ENCODE measurements around the gene SLC38A10.

Gene SLC38A10

DNA sequence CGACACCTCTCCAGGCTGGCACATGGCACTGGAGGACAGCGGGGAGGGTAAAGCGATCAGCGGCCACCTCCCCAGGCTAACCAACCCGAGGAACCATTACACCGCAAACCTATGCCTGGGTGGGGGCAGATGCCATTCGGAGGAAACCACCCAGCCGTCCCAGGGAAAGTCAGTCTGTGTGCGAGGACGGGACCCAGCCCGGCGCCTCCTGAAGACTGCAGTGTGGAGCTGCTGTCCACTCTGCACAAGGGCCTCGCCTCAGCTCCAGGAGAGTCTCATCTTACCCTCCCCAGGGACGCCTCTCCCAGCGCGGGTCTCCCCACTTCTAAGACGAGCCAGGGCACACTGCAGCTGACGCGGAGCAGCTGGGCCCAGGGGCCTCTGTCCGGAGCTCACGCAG is 8.0 kb downstream of the SLC38A10 start:
- Histone ChIP-seq H3K9me3 (ENCODE audit: severe bottlenecking) (no peaks in the 10 kb centered on the region), H3K27ac (ENCODE audit: poor library complexity, severe bottlenecking) (no peak overlapping the region), H3K36me3 (ENCODE audit: low read depth) (peaks cover 48% of the 10 kb centered on the region), H3K4me1 (ENCODE audit: insufficient read depth, poor library complexity, severe bottlenecking) (no peaks in the 10 kb centered on the region), H3K4me3 (ENCODE audit: severe bottlenecking) (no peak overlapping the region), H3K27me3 (ENCODE audit: insufficient read depth, poor library complexity, severe bottlenecking) (no peaks in the 10 kb centered on the region)
- ATAC-seq (ENCODE audit: low read depth) (no peak), DNase-seq (ENCODE audit: low spot score) (no peak)
- TF ChIP-seq, protein P1, sequence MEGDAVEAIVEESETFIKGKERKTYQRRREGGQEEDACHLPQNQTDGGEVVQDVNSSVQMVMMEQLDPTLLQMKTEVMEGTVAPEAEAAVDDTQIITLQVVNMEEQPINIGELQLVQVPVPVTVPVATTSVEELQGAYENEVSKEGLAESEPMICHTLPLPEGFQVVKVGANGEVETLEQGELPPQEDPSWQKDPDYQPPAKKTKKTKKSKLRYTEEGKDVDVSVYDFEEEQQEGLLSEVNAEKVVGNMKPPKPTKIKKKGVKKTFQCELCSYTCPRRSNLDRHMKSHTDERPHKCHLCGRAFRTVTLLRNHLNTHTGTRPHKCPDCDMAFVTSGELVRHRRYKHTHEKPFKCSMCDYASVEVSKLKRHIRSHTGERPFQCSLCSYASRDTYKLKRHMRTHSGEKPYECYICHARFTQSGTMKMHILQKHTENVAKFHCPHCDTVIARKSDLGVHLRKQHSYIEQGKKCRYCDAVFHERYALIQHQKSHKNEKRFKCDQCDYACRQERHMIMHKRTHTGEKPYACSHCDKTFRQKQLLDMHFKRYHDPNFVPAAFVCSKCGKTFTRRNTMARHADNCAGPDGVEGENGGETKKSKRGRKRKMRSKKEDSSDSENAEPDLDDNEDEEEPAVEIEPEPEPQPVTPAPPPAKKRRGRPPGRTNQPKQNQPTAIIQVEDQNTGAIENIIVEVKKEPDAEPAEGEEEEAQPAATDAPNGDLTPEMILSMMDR (IDR thresholded peaks at IDR 0.05; ENCODE audit: poor library complexity, severe bottlenecking), result no peak

DNA sequence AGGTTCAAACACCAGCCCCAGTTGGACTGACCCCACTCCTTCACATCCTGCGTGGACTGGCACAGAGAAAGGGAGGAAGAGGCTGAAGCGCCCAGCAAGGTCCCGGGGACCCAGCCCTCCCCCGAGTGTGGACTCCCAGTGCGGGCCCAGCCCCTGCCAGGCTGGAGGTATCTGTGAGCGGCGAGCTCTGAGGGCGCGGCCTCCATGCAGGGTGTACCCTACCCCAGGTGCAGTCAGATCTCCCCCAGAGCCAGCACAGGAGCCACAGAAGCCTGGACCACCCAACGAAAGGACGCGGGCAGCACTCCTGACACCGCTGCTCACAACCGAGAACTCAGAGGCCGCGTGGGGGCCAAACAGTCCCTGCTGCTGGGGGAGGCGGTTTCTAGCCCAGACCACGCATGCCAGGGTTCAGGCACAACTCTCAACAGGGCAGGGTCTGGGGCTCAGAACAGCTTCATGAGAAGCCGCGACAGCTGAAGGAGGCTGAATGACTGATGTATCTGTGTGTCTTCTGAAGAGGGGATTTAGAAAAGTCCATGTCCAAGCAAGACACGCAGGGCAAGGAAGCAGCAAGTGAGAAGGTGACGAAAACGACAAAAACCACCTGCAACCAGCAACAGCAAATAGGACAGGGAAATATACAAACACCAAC is 8.5 kb downstream of the SLC38A10 start:
- Histone ChIP-seq H3K36me3 (ENCODE audit: low read depth) (peaks cover 52% of the 10 kb centered on the region), H3K9me3 (ENCODE audit: severe bottlenecking) (no peaks in the 10 kb centered on the region), H3K27me3 (ENCODE audit: insufficient read depth, poor library complexity, severe bottlenecking) (no peaks in the 10 kb centered on the region), H3K4me1 (ENCODE audit: insufficient read depth, poor library complexity, severe bottlenecking) (no peaks in the 10 kb centered on the region), H3K27ac (ENCODE audit: poor library complexity, severe bottlenecking) (no peak overlapping the region), H3K4me3 (ENCODE audit: severe bottlenecking) (no peak overlapping the region)
- no peak for ATAC-seq (ENCODE audit: low read depth)
- TF ChIP-seq, protein P1 (IDR thresholded peaks at IDR 0.05; ENCODE audit: poor library complexity, severe bottlenecking), result no peak
- DNase-seq (ENCODE audit: low spot score), result no peak

DNA sequence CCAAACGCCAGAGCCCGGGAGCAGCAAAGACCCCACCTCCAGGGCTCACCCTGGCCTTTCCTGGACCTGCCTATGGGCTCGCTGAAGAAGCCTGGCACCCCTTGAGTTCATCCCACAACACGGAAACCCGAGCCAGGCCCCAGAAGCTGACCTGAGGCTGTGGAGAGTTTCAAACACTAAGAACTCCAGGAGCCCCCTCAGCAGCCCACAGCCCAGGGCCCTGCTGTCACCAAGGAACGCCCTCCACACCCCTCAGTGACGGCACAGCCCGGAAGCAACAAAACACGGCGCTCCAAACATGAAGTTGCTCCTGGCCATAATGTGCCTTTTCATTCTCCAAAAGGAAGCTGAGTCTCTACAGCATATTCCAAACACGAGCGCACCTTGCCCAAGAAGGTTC is 9.2 kb downstream of the SLC38A10 start:
- no peaks in the 10 kb centered on the region for H3K4me1 ChIP-seq (ENCODE audit: insufficient read depth, poor library complexity, severe bottlenecking)
- H3K27ac ChIP-seq (ENCODE audit: poor library complexity, severe bottlenecking), result no peak overlapping the region

DNA sequence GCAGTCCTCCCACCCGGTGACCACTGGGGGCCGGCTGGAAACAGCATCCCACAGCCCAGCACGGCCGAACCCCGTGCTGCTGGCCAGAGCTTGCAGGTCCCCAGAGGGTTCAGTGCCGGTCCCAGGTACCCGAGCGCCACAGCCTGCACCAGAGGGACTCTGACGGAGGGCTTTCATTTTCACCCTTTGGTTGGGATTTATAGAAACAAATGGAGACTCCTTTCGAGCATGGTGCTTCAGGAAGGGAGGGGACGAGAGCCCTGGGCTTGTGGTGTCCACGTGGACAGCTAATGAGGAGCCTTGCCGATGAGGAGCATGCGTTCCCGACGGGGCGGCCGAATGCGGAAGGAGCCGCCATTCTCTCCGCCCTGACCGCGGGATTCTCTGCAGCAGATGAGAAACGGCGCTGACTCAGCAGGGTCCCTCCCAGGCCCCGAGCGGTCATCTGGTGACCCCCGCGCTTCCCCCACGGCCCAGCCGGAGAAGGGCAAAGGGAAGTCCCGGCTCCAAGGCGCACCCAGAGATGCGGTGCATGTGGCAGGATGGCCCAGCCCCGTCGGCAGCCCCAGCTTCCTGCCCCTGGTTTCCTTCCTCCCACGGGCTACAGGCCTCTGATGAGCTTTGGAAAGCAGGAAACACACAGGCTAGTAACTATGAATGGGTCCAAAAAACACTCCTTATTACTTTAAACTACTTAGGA is 9.8 kb downstream of the SLC38A10 start:
- no peak for DNase-seq (ENCODE audit: low spot score)

More for the DNA sequence above, 9.2 kb downstream of the SLC38A10 start:
- Histone ChIP-seq H3K36me3 (ENCODE audit: low read depth) (peaks cover 55% of the 10 kb centered on the region), H3K9me3 (ENCODE audit: severe bottlenecking) (no peaks in the 10 kb centered on the region), H3K27me3 (ENCODE audit: insufficient read depth, poor library complexity, severe bottlenecking) (no peaks in the 10 kb centered on the region), H3K4me3 (ENCODE audit: severe bottlenecking) (no peak overlapping the region)
- DNase-seq (ENCODE audit: low spot score) (no peak), ATAC-seq (ENCODE audit: low read depth) (no peak)
- TF ChIP-seq, protein P1 (IDR thresholded peaks at IDR 0.05; ENCODE audit: poor library complexity, severe bottlenecking), result no peak

More for the DNA sequence above, 9.8 kb downstream of the SLC38A10 start:
- Histone ChIP-seq H3K27ac (ENCODE audit: poor library complexity, severe bottlenecking) (no peak overlapping the region), H3K27me3 (ENCODE audit: insufficient read depth, poor library complexity, severe bottlenecking) (no peaks in the 10 kb centered on the region), H3K36me3 (ENCODE audit: low read depth) (peaks cover 51% of the 10 kb centered on the region), H3K4me3 (ENCODE audit: severe bottlenecking) (no peak overlapping the region), H3K4me1 (ENCODE audit: insufficient read depth, poor library complexity, severe bottlenecking) (no peaks in the 10 kb centered on the region), H3K9me3 (ENCODE audit: severe bottlenecking) (no peaks in the 10 kb centered on the region)
- TF ChIP-seq, protein P1 (IDR thresholded peaks at IDR 0.05; ENCODE audit: poor library complexity, severe bottlenecking), result no peak
- no peak for ATAC-seq (ENCODE audit: low read depth)
